ENCODE results near the gene TMEM151A. TPM values are rescaled to one million over a fixed set of nuclear protein-coding genes. Genes with fewer than 3 reads are reported as not detected.
"Not testable (repeated sequence)": the region's sequence is repeated elsewhere in the genome, so short reads cannot be mapped to it uniquely, and the experiment has no call there.

The TMEM151A gene
- total RNA-seq, 1 donor from 2014 or later = 2.1 TPM

- Mint-ChIP-seq H3K9me3 (no peaks in the 10 kb centered on the region), H3K4me3 (no peak overlapping the region), H3K36me3 (no peaks in the 10 kb centered on the region), H3K4me1 (ENCODE audit: unreplicated experiment) (no peaks in the 10 kb centered on the region), H3K27me3 (peaks cover 35% of the 10 kb centered on the region), H3K27ac (no peak overlapping the region)
- TF ChIP-seq CTCF (conservative IDR thresholded peaks at IDR 0.05) = no peak
- no peak for DNase-seq (ENCODE audit: extremely low spot score, unreplicated experiment)
These were observed 5.9 kb downstream of the TMEM151A start for GRCh38 chr11:66297610-66298009.

GRCh38 chr11:66299186-66299585, 7.5 kb downstream of the TMEM151A start:
- H3K4me1 Mint-ChIP-seq (ENCODE audit: unreplicated experiment) = no peaks in the 10 kb centered on the region
- no peaks in the 10 kb centered on the region for H3K9me3 Mint-ChIP-seq
- no peak for DNase-seq (ENCODE audit: extremely low spot score, unreplicated experiment)
- peaks cover 20% of the 10 kb centered on the region for H3K27me3 Mint-ChIP-seq
- H3K27ac Mint-ChIP-seq = no peak overlapping the region
- no peak overlapping the region for H3K4me3 Mint-ChIP-seq
- TF ChIP-seq CTCF (conservative IDR thresholded peaks at IDR 0.05) = no peak
- H3K36me3 Mint-ChIP-seq = no peaks in the 10 kb centered on the region

- Mint-ChIP-seq H3K27ac (no peak overlapping the region), H3K27me3 (peaks cover 16% of the 10 kb centered on the region), H3K4me3 (no peak overlapping the region), H3K4me1 (ENCODE audit: unreplicated experiment) (no peaks in the 10 kb centered on the region), H3K9me3 (no peaks in the 10 kb centered on the region), H3K36me3 (no peaks in the 10 kb centered on the region)
- no peak for DNase-seq (ENCODE audit: extremely low spot score, unreplicated experiment)
- TF ChIP-seq CTCF (conservative IDR thresholded peaks at IDR 0.05) = no peak
These were observed 11.0 kb downstream of the TMEM151A start for GRCh38 chr11:66302656-66303055.

- H3K4me1 Mint-ChIP-seq (ENCODE audit: unreplicated experiment) = no peaks in the 10 kb centered on the region
- peaks cover 13% of the 10 kb centered on the region for H3K27me3 Mint-ChIP-seq
- no peaks in the 10 kb centered on the region for H3K9me3 Mint-ChIP-seq
- no peak overlapping the region for H3K27ac Mint-ChIP-seq
- H3K4me3 Mint-ChIP-seq = peak overlapping the region; percentile 45
- TF ChIP-seq CTCF (conservative IDR thresholded peaks at IDR 0.05) = no peak
- no peaks in the 10 kb centered on the region for H3K36me3 Mint-ChIP-seq
- no peak for DNase-seq (ENCODE audit: extremely low spot score, unreplicated experiment)
These were observed 17.8 kb downstream of the TMEM151A start for GRCh38 chr11:66309475-66309874.

GRCh38 chr11:66310324-66310723, 18.6 kb downstream of the TMEM151A start:
- no peak for DNase-seq (ENCODE audit: extremely low spot score, unreplicated experiment)
- H3K4me1 Mint-ChIP-seq (ENCODE audit: unreplicated experiment) = peaks cover 3% of the 10 kb centered on the region
- H3K27ac Mint-ChIP-seq = no peak overlapping the region
- no peak overlapping the region for H3K4me3 Mint-ChIP-seq
- H3K9me3 Mint-ChIP-seq = no peaks in the 10 kb centered on the region
- H3K27me3 Mint-ChIP-seq = peaks cover 14% of the 10 kb centered on the region
- H3K36me3 Mint-ChIP-seq = no peaks in the 10 kb centered on the region
- TF ChIP-seq CTCF (conservative IDR thresholded peaks at IDR 0.05) = no peak

- peaks cover 16% of the 10 kb centered on the region for H3K27me3 Mint-ChIP-seq
- not testable (repeated sequence) for DNase-seq (ENCODE audit: extremely low spot score, unreplicated experiment); H3K36me3 Mint-ChIP-seq; H3K27ac Mint-ChIP-seq; H3K4me1 Mint-ChIP-seq (ENCODE audit: unreplicated experiment); H3K9me3 Mint-ChIP-seq; H3K4me3 Mint-ChIP-seq
These were observed 19.2 kb downstream of the TMEM151A start for GRCh38 chr11:66310803-66311440.
